ENCODE results near the gene ZCCHC8. TPM values are rescaled to one million over a fixed set of nuclear protein-coding genes. Genes with fewer than 3 reads are reported as not detected.

ZCCHC8 gene
- total and polyA plus RNA-seq, 8 donors: 7.8 to 110 (median 21.7) TPM

GRCh38 chr12:122460641-122461040, 40.1 kb downstream of the ZCCHC8 start:
- 68 to 86% (median 82%) methylated on average over 2 of the region's 2 CpGs for WGBS, 5 donors
- intact Hi-C loops (cut with DNase I; ENCODE audit: low total_unique reads): no loop called here
- Histone ChIP-seq H3K27ac (no peak overlapping the region), H3K9me3 (no peaks in the 10 kb centered on the region), H3K27me3 (no peaks in the 10 kb centered on the region), H3K4me1 (peaks cover 0 to 11% (median 0%) of the 10 kb centered on the region in 4 donors), H3K36me3 (no peaks in the 10 kb centered on the region), H3K4me3 (no peak overlapping the region)
- TF ChIP-seq EP300 (IDR thresholded peaks at IDR 0.05) (no peak), POLR2A (IDR thresholded peaks at IDR 0.05) (no peak), POLR2AphosphoS5 (IDR thresholded peaks at IDR 0.05) (no peak), CTCF (IDR thresholded peaks at IDR 0.05) (no peak)
- no peak for DNase-seq

- Histone ChIP-seq H3K36me3 (no peaks in the 10 kb centered on the region), H3K4me1 (peaks cover 0 to 11% (median 0%) of the 10 kb centered on the region in 4 donors), H3K9me3 (no peaks in the 10 kb centered on the region), H3K4me3 (no peak overlapping the region), H3K27ac (no peak overlapping the region), H3K27me3 (no peaks in the 10 kb centered on the region)
- WGBS, 5 donors: 88 to 90% (median 89%) methylated on average over 7 of the region's 7 CpGs
- intact Hi-C loops (cut with DNase I; ENCODE audit: low total_unique reads): no loop called here
- no peak for DNase-seq
- TF ChIP-seq POLR2A (IDR thresholded peaks at IDR 0.05) (no peak), EP300 (IDR thresholded peaks at IDR 0.05) (no peak)
Measured at GRCh38 chr12:122460061-122460460, 40.7 kb downstream of the ZCCHC8 start.

- TF ChIP-seq POLR2A (IDR thresholded peaks at IDR 0.05) (no peak), CTCF (IDR thresholded peaks at IDR 0.05) (no peak)
- DNase-seq: peak in 1 of 2 donors; percentile 27
Measured at GRCh38 chr12:122459211-122459610, 41.5 kb downstream of the ZCCHC8 start.

GRCh38 chr12:122458105-122459035, 42.4 kb downstream of the ZCCHC8 start:
- no peaks in the 10 kb centered on the region for H3K36me3 ChIP-seq
- H3K27me3 ChIP-seq: no peaks in the 10 kb centered on the region
- no peak overlapping the region for H3K27ac ChIP-seq
- H3K4me3 ChIP-seq: no peak overlapping the region
- intact Hi-C loops (cut with DNase I; ENCODE audit: low total_unique reads): no loop called here
- no peaks in the 10 kb centered on the region for H3K9me3 ChIP-seq
- H3K4me1 ChIP-seq: peaks cover 0 to 4% (median 0%) of the 10 kb centered on the region in 4 donors
- 94 to 96% (median 96%) methylated on average over 12 to 17 of the region's 17 CpGs for whole genome bisulfite sequencing, 5 donors
- no peak for DNase-seq
- TF ChIP-seq POLR2AphosphoS5 (IDR thresholded peaks at IDR 0.05) (no peak), CTCF (IDR thresholded peaks at IDR 0.05) (no peak), POLR2A (IDR thresholded peaks at IDR 0.05) (no peak), EP300 (IDR thresholded peaks at IDR 0.05) (no peak)

More at GRCh38 chr12:122459211-122459610, 41.5 kb downstream of the ZCCHC8 start:
- intact Hi-C loops (cut with DNase I; ENCODE audit: low total_unique reads): no loop called here
- H3K4me1 ChIP-seq: peaks cover 0 to 3% (median 0%) of the 10 kb centered on the region in 4 donors
- no peaks in the 10 kb centered on the region for H3K36me3 ChIP-seq
- no peak overlapping the region for H3K27ac ChIP-seq
- H3K4me3 ChIP-seq: no peak overlapping the region
- H3K27me3 ChIP-seq: no peaks in the 10 kb centered on the region
- WGBS, 5 donors: 70 to 95% (median 84%) methylated on average over 2 of the region's 2 CpGs
- no peaks in the 10 kb centered on the region for H3K9me3 ChIP-seq

- Histone ChIP-seq H3K4me3 (no peak overlapping the region), H3K27me3 (no peaks in the 10 kb centered on the region), H3K9me3 (no peaks in the 10 kb centered on the region), H3K27ac (no peak overlapping the region), H3K4me1 (peaks cover 0 to 4% (median 0%) of the 10 kb centered on the region in 4 donors), H3K36me3 (no peaks in the 10 kb centered on the region)
- TF ChIP-seq POLR2AphosphoS5 (IDR thresholded peaks at IDR 0.05) (no peak), EP300 (IDR thresholded peaks at IDR 0.05) (no peak), POLR2A (IDR thresholded peaks at IDR 0.05) (no peak), CTCF (IDR thresholded peaks at IDR 0.05) (no peak)
- 70 to 84% (median 79%) methylated on average over 2 of the region's 2 CpGs for WGBS, 5 donors
- DNase-seq: no peak
- intact Hi-C loops (cut with DNase I; ENCODE audit: low total_unique reads): no loop called here
Measured at GRCh38 chr12:122457627-122458026, 43.1 kb downstream of the ZCCHC8 start.

All from stomach (tissue), 9 donors.